ENCODE measurements around the gene TTC21A. TPM values are rescaled to one million over a fixed set of nuclear protein-coding genes. Genes with fewer than 3 reads are reported as not detected.

Gene TTC21A
- total RNA-seq, 1 experiment from 2014 or later, result 5.6 TPM

DNA sequence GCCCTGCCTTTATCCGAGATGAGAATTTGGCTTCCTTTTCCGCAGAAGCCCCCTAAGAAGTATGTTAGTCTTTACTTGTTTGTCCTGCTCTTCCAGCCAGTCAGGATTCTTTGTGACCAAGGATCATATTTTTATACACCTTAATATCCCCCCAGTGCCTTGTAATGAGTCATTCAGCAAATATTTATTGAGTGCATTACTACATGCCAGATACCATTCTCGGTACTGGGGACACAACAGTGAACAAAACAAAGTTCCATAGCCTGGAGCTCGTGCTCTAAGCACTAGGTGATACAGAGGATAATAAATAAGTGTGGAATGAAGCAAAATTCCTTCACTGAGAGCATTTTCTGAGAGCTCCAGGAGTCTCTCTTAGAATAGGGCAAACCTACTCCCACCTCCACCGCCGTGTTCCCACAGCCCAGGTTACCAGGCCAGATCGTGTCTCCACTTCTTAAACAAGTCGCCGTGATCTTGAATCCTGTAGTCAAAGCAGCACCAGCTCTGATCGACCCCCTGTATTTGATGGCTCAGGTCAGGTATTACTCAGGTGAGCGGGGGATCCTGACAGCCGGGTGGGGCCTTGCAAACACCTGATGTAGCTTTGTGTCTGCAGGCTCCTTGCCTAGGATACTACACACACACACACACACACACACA is 18.5 kb downstream of the TTC21A start (continued):
- peak; percentile 68 for TF ChIP-seq FOSL1 (IDR thresholded peaks at IDR 0.05; ENCODE audit: low read depth)
- TF ChIP-seq EGR1 (IDR thresholded peaks at IDR 0.05; ENCODE audit: low read depth), result no peak
- TF ChIP-seq JUND (IDR thresholded peaks at IDR 0.05), result peak; percentile 70; the same call in 1 of the 2 replicates
- no peak for TF ChIP-seq CBX3 (IDR thresholded peaks at IDR 0.05; ENCODE audit: low read depth)
- TF ChIP-seq SIN3A (IDR thresholded peaks at IDR 0.05; ENCODE audit: low read depth), result no peak

GRCh38 chr3:39126532-39127071 is 19.1 kb downstream of the TTC21A start:
- no TSS peak for BruUV-seq (replicated peaks)
- Histone ChIP-seq H3K79me2 (ENCODE audit: insufficient read depth, low read length) (no peaks in the 10 kb centered on the region), H3K4me1 (ENCODE audit: control insufficient read depth in 1 of 2, insufficient read depth in 2 of 2, low read length in 2 of 2) (peaks cover 24 to 27% of the 10 kb centered on the region in 2 experiments), H3K36me3 (ENCODE audit: control insufficient read depth in 1 of 2, insufficient read depth in 2 of 2, low read length in 2 of 2) (no peaks in the 10 kb centered on the region), H3K9me2 (ENCODE audit: insufficient read depth) (no peaks in the 10 kb centered on the region), H3K4me2 (ENCODE audit: low read length) (peak overlapping the region; percentile 75), H3K27ac (ENCODE audit: low read depth, low read length) (peak overlapping the region; percentile 39; the same call in 1 of the 2 replicates), H4K20me1 (ENCODE audit: insufficient read depth) (no peaks in the 10 kb centered on the region), H3K4me3 (replicated peaks in 1 of 2; ENCODE audit: low read depth in 1 of 2, low read length in 2 of 2) (no peak overlapping the region), H3K9ac (ENCODE audit: low read length) (peak overlapping the region; percentile 31; the same call in 1 of the 2 replicates), H3K9me3 (ENCODE audit: control insufficient read depth in 1 of 2, insufficient read depth in 1 of 2, low read depth in 1 of 2, low read length in 2 of 2) (no peaks in the 10 kb centered on the region), H3K27me3 (ENCODE audit: insufficient read depth, low read length) (no peaks in the 10 kb centered on the region), H2AFZ (ENCODE audit: low read depth, low read length, poor library complexity, severe bottlenecking) (no peak overlapping the region)
- peak; percentile 77 for ATAC-seq
- POLR2A ChIA-PET, result interaction anchor here (1.1 kb wide), 1 partner anchor 162 kb away, joined by 3 read pairs; no protein-coding TSS in a partner anchor
- RAD21 ChIA-PET (ENCODE audit: low non-redundant PET in 1 of 2, low total read pairs in 2 of 2, uncharacterized antibody in 2 of 2, unreplicated experiment in 2 of 2), result interaction anchor here (0.7 to 3.9 kb wide), 6 partner anchors 14 to 162 kb away, joined by 3 to 30 read pairs (median 5); no protein-coding TSS in a partner anchor
- intact Hi-C loops (cut with micrococcal nuclease), result loop anchor here (1.0 kb wide), 1 partner anchor 162 kb away; no protein-coding TSS in a partner anchor
- TF ChIP-seq TCF7L2 (IDR thresholded peaks at IDR 0.05; ENCODE audit: borderline replicate concordance, extremely low read depth, insufficient read depth, insufficient read length), result peak; percentile 12
- TF ChIP-seq CTCF (IDR thresholded peaks at IDR 0.05 in 2 of 3, conservative IDR thresholded peaks at IDR 0.05 in 1 of 3; ENCODE audit: borderline replicate concordance in 1 of 3, insufficient read depth in 1 of 3, low read depth in 2 of 3, low read length in 2 of 3), result peak; percentile 66 to 89 (median 72); a peak in 5 of 6 replicates
- TF ChIP-seq RAD21 (IDR thresholded peaks at IDR 0.05; ENCODE audit: low read depth), result peak; percentile 97
- TF ChIP-seq EZH2 (IDR thresholded peaks at IDR 0.05), result no peak
- CTCF ChIA-PET, result interaction anchor here (0.7 to 6.7 kb wide), 6 partner anchors 16 to 163 kb away, joined by 3 to 184 read pairs (median 3); no protein-coding TSS in a partner anchor
- no peak for DNase-seq (ENCODE audit: low read depth, low spot score)

Measured in HCT116 (cell line).